Measurements from ENCODE around the gene FAN1.
"Not testable (repeated sequence)": the region's sequence is repeated elsewhere in the genome, so short reads cannot be mapped to it uniquely, and the experiment has no call there.

FAN1 gene

GRCh38 chr15:30878515-30878914 is 25.2 kb upstream of the FAN1 start:
- DNase-seq (ENCODE audit: low read depth): no peak
- no peak overlapping the region for H3K4me3 ChIP-seq (ENCODE audit: low read depth, low read length)
- TF ChIP-seq CTCF (IDR thresholded peaks at IDR 0.05; ENCODE audit: low read depth, low read length, missing control alignments): no peak

- no peak for TF ChIP-seq CTCF (IDR thresholded peaks at IDR 0.05; ENCODE audit: low read depth, low read length, missing control alignments)
- H3K4me3 ChIP-seq (ENCODE audit: low read depth, low read length): no peak overlapping the region
- DNase-seq (ENCODE audit: low read depth): no peak
These were observed 20.8 kb upstream of the FAN1 start for GRCh38 chr15:30882849-30883433.

- DNase-seq (ENCODE audit: low read depth); H3K4me3 ChIP-seq (ENCODE audit: low read depth, low read length): not testable (repeated sequence)
These were observed 20.0 kb upstream of the FAN1 start for GRCh38 chr15:30883666-30884065.

GRCh38 chr15:30885814-30886213 is 17.9 kb upstream of the FAN1 start:
- H3K4me3 ChIP-seq (ENCODE audit: low read depth, low read length): no peak overlapping the region
- TF ChIP-seq CTCF (IDR thresholded peaks at IDR 0.05; ENCODE audit: low read depth, low read length, missing control alignments): no peak
- no peak for DNase-seq (ENCODE audit: low read depth)

- no peak for DNase-seq (ENCODE audit: low read depth)
- H3K4me3 ChIP-seq (ENCODE audit: low read depth, low read length): no peak overlapping the region
- no peak for TF ChIP-seq CTCF (IDR thresholded peaks at IDR 0.05; ENCODE audit: low read depth, low read length, missing control alignments)
These were observed 14.5 kb upstream of the FAN1 start for GRCh38 chr15:30889196-30889595.

GRCh38 chr15:30895461-30896210 is 8.1 kb upstream of the FAN1 start:
- DNase-seq (ENCODE audit: low read depth): no peak
- no peak for TF ChIP-seq CTCF (IDR thresholded peaks at IDR 0.05; ENCODE audit: low read depth, low read length, missing control alignments)
- no peak overlapping the region for H3K4me3 ChIP-seq (ENCODE audit: low read depth, low read length)

- H3K4me3 ChIP-seq (ENCODE audit: low read depth, low read length): no peak overlapping the region
- no peak for DNase-seq (ENCODE audit: low read depth)
- no peak for TF ChIP-seq CTCF (IDR thresholded peaks at IDR 0.05; ENCODE audit: low read depth, low read length, missing control alignments)
These were observed 7.5 kb upstream of the FAN1 start for GRCh38 chr15:30896211-30896606.

Data from GM12864 (cell line).